GM21367 (cell line): ENCODE data around the gene C6orf62.
"Not testable (repeated sequence)": the region's sequence is repeated elsewhere in the genome, so short reads cannot be mapped to it uniquely, and the experiment has no call there.

Experiments
- ATAC-seq: cut with Tn5 transposase; IDR thresholded peaks from one replicate; pipeline ENCODE4 v1.9.1; 2021; ENCODE audit not compliant: unreplicated experiment

C6orf62 gene

GRCh38 chr6:24702720-24703282 lies 16.2 kb downstream of the C6orf62 start:
- ATAC-seq, result no peak

- no peak for ATAC-seq
These were observed 19.2 kb downstream of the C6orf62 start for GRCh38 chr6:24699521-24700359.

GRCh38 chr6:24696097-24696496 lies 22.9 kb downstream of the C6orf62 start:
- ATAC-seq, result no peak

- ATAC-seq, result peak; percentile 58
These were observed 23.3 kb downstream of the C6orf62 start for GRCh38 chr6:24695635-24696034.

- no peak for ATAC-seq
These were observed 24.8 kb downstream of the C6orf62 start for GRCh38 chr6:24694198-24694597.

- no peak for ATAC-seq
These were observed 25.9 kb downstream of the C6orf62 start for GRCh38 chr6:24692848-24693592.

- ATAC-seq, result no peak
These were observed 26.5 kb downstream of the C6orf62 start for GRCh38 chr6:24692415-24692814.

GRCh38 chr6:24692003-24692402 lies 27.0 kb downstream of the C6orf62 start:
- ATAC-seq, result no peak

GRCh38 chr6:24691550-24691949 lies 27.4 kb downstream of the C6orf62 start:
- ATAC-seq, result no peak

GRCh38 chr6:24690593-24690992 lies 28.4 kb downstream of the C6orf62 start:
- no peak for ATAC-seq

GRCh38 chr6:24689964-24690363 lies 29.0 kb downstream of the C6orf62 start:
- no peak for ATAC-seq

- no peak for ATAC-seq
These were observed 32.0 kb downstream of the C6orf62 start for GRCh38 chr6:24686946-24687345.

- no peak for ATAC-seq
These were observed 32.5 kb downstream of the C6orf62 start for GRCh38 chr6:24686408-24686807.

GRCh38 chr6:24683297-24684296 lies 35.4 kb downstream of the C6orf62 start:
- no peak for ATAC-seq

- no peak for ATAC-seq
These were observed 38.4 kb downstream of the C6orf62 start for GRCh38 chr6:24680582-24680981.

- not testable (repeated sequence) for ATAC-seq
These were observed 40.1 kb downstream of the C6orf62 start for GRCh38 chr6:24678792-24679352.

- no peak for ATAC-seq
These were observed 45.3 kb downstream of the C6orf62 start for GRCh38 chr6:24673625-24674024.

GRCh38 chr6:24672620-24673182 lies 46.3 kb downstream of the C6orf62 start:
- ATAC-seq, result no peak

GRCh38 chr6:24671077-24671476 lies 47.9 kb downstream of the C6orf62 start:
- ATAC-seq, result not testable (repeated sequence)

GRCh38 chr6:24670492-24670891 lies 48.5 kb downstream of the C6orf62 start:
- not testable (repeated sequence) for ATAC-seq
